CD4-positive, alpha-beta T cell treated with Interleukin-21 for 1 hour (primary cell): ENCODE measurements around the gene GOLPH3.
"Not testable (repeated sequence)": the region's sequence is repeated elsewhere in the genome, so short reads cannot be mapped to it uniquely, and the experiment has no call there.

Experiments used
- DNase-seq: peaks from one replicate; pipeline ENCODE4 v3.0.0-alpha.2; 2020

The GOLPH3 gene

DNA sequence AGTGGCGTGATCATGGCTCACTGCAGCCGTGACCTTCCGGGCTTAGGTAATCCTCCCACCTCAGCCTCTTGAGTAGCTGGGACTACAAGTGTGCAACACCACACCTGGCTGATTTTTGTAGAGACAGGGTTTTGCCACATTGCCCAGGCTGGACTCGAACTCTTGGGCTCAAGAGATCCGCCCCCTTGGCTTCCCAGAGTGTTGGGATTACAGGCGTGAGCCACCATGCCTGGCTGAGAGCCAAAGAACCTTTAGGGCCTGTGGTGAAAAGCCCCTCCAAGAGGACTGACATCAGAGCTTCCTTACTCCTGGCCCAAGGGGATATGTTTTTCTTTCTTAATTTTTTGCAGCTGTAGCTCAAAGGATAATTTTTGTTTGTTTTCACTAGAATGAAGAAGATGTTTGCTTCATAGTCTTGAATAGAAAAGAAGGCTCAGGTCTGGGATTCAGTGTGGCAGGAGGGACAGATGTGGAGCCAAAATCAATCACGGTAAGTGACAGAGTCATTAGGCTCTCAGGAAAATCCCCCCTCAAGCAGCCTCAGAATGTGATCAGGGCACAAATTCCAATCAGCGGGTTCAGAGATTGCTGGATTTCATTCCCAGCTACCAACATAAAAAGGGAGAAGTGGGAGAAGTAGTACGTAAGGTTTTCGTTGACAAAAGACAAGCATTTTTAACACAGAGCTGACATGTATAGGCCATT, 77.1 kb downstream of the GOLPH3 start:
- no peak for DNase-seq

DNA sequence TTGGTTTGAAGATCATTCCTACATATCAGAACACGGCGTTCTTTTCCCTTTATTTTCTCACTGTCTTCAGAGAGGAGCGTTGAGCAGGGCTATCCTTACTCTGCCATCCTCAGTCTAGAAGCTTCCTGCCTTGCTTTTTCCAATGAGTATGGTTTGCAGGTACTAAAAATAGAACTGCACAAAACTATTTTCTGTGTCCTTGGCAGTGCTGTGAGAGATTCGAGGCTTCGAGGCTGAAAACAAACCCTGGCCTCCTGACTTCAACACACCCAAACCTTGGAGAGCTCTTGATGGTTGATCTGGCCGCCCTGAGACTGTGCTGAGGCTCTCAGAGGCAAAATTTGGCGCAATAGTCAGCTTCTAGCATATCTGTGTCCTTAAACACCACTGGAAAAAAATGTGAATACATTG, 78.9 kb downstream of the GOLPH3 start:
- DNase-seq, result no peak

GRCh38 chr5:32094691-32095090, 79.4 kb downstream of the GOLPH3 start:
- DNase-seq, result no peak

GRCh38 chr5:32092938-32093812, 80.9 kb downstream of the GOLPH3 start:
- DNase-seq, result peak; percentile 68

DNA sequence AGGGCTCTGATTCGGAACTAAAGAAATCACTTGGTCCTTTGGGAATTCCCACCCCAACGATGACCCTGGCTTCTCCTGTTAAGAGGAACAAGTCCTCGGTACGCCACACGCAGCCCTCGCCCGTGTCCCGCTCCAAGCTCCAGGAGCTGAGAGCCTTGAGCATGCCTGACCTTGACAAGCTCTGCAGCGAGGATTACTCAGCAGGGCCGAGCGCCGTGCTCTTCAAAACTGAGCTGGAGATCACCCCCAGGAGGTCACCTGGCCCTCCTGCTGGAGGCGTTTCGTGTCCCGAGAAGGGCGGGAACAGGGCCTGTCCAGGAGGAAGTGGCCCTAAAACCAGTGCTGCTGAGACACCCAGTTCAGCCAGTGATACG, 83.4 kb downstream of the GOLPH3 start:
- no peak for DNase-seq

DNA sequence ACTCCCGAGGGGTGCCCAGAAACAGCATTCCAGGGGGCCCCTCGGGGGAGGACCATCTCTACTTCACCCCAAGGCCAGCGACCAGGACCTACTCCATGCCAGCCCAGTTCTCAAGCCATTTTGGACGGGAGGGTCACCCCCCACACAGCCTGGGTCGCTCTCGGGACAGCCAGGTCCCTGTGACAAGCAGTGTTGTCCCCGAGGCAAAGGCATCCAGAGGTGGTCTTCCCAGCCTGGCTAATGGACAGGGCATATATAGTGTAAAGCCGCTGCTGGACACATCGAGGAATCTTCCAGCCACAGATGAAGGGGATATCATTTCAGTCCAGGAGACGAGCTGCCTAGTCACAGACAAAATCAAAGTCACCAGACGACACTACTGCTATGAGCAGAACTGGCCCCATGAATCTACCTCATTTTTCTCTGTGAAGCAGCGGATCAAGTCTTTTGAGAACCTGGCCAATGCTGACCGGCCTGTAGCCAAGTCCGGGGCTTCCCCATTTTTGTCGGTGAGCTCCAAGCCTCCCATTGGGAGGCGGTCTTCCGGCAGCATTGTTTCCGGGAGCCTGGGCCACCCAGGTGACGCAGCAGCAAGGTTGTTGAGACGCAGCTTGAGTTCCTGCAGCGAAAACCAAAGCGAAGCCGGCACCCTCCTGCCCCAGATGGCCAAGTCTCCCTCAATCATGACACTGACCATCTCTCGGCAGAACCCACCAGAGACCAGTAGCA, 83.9 kb downstream of the GOLPH3 start:
- DNase-seq, result no peak

DNA sequence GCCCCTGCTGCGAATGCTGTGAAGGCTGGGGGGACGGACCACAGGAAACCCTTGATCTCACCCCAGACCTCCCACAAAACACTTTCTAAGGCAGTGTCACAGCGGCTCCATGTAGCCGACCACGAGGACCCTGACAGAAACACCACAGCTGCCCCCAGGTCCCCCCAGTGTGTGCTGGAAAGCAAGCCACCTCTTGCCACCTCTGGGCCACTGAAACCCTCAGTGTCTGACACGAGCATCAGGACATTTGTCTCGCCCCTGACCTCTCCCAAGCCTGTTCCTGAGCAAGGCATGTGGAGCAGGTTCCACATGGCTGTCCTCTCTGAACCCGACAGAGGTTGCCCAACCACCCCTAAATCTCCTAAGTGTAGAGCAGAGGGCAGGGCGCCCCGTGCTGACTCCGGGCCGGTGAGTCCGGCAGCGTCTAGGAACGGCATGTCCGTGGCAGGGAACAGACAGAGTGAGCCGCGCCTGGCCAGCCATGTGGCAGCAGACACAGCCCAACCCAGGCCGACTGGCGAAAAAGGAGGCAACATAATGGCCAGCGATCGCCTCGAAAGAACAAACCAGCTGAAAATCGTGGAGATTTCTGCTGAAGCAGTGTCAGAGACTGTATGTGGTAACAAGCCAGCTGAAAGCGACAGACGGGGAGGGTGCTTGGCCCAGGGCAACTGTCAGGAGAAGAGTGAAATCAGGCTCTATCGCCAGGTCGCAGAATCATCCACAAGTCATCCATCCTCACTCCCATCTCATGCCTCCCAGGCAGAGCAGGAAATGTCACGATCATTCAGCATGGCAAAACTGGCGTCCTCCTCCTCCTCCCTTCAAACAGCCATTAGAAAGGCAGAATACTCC, 84.7 kb downstream of the GOLPH3 start:
- DNase-seq, result no peak

DNA sequence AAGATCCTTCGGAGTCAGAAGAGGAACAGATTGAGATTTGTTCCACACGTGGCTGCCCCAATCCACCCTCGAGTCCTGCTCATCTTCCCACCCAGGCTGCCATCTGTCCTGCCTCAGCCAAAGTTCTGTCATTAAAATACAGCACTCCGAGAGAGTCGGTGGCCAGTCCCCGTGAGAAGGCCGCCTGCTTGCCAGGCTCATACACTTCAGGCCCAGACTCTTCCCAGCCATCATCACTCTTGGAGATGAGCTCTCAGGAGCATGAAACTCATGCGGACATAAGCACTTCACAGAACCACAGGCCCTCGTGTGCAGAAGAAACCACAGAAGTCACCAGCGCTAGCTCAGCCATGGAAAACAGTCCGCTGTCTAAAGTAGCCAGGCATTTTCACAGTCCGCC, 85.9 kb downstream of the GOLPH3 start:
- no peak for DNase-seq

DNA sequence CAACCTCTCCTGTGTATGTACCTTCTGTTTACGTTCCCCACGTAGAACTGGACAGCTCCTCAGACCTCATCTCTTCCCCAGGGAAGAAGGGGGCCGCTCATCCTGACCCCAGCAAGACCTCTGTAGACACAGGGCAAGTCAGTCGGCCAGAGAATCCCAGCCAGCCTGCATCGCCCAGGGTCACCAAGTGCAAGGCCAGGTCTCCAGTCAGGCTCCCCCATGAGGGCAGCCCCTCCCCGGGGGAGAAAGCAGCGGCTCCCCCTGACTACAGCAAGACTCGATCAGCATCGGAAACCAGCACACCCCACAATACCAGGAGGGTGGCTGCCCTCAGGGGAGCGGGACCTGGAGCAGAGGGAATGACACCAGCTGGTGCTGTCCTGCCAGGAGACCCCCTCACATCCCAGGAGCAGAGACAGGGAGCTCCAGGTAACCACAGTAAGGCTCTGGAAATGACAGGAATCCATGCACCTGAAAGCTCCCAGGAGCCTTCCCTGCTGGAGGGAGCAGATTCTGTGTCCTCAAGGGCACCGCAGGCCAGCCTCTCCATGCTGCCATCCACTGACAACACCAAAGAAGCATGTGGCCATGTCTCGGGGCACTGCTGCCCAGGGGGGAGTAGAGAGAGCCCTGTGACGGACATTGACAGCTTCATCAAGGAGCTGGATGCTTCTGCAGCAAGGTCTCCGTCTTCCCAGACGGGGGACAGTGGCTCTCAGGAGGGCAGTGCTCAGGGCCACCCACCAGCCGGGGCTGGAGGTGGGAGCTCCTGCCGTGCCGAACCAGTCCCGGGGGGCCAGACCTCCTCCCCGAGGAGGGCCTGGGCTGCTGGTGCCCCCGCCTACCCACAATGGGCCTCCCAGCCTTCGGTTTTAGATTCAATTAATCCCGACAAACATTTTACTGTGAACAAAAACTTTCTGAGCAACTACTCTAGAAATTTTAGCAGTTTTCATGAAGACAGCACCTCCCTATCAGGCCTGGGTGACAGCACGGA, 86.7 kb downstream of the GOLPH3 start:
- no peak for DNase-seq

DNA sequence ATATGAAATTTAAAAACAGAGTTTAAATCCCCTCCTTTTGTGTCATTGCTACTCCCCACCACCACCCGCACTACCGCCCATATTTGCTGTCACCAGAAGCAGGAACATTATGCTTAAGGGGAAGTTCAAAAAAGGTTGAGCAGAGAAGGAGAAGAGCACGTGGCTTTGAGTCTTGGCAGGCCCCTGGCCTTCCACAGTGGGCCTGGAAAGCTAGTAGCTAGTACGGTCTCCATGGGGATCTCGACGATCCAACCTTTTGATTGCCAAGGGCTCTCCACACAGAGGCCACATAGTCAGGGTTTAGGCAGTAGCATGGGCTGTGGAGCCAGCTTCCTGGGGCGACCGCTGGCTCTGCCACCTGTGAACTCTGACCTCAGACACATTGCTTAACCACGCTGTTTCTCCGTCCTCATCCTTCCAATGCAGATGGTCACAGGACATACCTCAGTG, 90.1 kb downstream of the GOLPH3 start:
- no peak for DNase-seq

DNA sequence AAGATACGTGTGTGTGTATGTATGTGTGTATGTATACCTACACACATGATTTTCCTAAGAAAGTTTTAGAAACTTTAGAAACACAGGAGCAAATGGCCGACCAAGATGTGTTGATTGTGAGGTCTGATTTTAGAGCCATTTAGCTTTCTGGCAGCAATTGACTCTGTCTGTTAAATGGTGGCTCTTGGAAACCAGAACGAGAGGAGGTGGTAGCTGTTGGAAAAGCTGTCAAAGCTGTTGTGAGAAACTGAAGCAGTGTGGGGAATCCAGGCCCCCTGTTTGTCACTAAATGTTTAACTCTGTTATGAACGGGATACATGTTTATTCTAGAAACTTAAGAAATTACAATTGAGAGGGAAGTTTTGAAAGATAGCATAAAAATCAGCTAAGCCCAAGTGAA, 91.4 kb downstream of the GOLPH3 start:
- no peak for DNase-seq

GRCh38 chr5:32080565-32080964, 93.6 kb downstream of the GOLPH3 start:
- DNase-seq, result not testable (repeated sequence)

- DNase-seq, result not testable (repeated sequence)
Observed at GRCh38 chr5:32078855-32079254, 95.3 kb downstream of the GOLPH3 start.

- peak; percentile 37 for DNase-seq
Observed at GRCh38 chr5:32076699-32077695, 97.1 kb downstream of the GOLPH3 start.
